Skin epidermis (tissue), 12 donors: ENCODE measurements around the gene OR2B6.
"Not testable (repeated sequence)": the region's sequence is repeated elsewhere in the genome, so short reads cannot be mapped to it uniquely, and the experiment has no call there.

ENCODE experiments used
- H3K27ac ChIP-seq, 21 experiments: fragments of 200-600 bp; sonication (generic) in 11 of 21; one replicate each; pipeline ENCODE4 v1.5.0; 2020; ENCODE audit warnings: mild to moderate bottlenecking in 3 of 21, inconsistent platforms in 2 of 21, moderate library complexity in 2 of 21
- H3K4me3 ChIP-seq, 7 experiments: fragments of 200-600 bp; sonication (generic) in 2 of 7; one replicate each; pipeline ENCODE4 v1.5.0; 2020; ENCODE audit warnings: inconsistent platforms in 2 of 7, mild to moderate bottlenecking in 2 of 7, moderate library complexity in 1 of 7

The OR2B6 gene

DNA sequence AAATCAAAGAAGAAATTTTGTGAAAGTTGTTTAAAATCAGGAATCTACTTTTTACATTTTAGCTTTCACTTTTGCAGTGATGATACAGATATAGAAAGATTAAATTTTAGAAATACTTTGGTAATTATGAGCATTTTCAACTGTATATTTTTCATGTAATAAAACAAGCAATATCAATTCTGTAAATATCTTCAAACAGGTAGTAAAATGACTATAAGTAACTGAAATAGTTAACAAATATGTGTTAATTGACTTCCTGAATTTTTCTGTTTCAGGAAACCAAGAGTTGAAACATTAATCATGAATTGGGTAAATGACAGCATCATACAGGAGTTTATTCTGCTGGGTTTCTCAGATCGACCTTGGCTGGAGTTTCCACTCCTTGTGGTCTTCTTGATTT, at the start of gene OR2B6:
TSS of gene OR2B6 (plus strand) at position 301 of the 400 bp plus-strand sequence. CDS start at position 301, 0 bp downstream.
- H3K4me3 ChIP-seq = no peak within 1 kb of the TSS

DNA sequence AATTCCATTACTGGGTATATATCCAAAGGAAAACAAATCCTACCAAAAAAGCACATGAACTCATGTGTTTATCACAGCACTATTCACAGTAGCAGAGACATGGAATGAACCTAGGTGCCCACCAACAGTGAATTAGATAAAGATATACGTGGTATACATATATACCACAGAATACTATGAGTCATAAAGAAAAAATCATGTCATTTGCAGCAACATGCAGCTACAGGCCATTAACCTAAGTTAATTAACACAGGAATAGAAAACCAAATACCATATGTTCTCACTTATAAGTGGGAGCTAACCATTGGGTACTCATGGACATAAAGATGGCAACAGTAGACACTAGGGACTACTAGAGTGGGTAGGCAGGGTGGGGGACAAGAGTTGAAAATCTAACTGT, 49.0 kb upstream of the OR2B6 start:
- Histone ChIP-seq H3K27ac (no peak overlapping the region), H3K4me3 (no peak overlapping the region)

More for the DNA sequence above, at the start of gene OR2B6:
- no peak within 1 kb of the TSS for H3K27ac ChIP-seq

DNA sequence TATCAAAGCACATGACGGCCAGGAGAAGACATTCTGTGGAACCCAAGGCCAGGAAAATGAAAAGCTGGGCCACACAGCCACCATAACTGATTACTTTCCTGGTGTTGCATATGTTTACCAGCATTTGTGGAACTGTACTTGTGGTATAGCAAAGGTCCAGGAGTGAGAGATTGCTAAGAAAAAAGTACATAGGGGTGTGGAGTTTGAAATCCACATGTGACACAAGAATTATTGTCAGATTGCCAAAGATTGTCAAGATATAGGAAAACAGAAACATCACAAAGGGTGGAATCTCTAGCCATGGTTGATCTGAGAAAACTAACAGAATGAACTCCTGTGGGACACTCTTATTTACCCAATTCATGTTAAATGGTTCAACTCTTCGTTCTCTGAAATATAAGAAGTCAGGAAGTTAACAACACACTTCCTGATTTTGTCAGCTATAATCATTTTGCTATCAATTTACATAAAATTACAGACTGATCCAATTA, 45.0 kb upstream of the OR2B6 start, which contains the start of gene OR2B2:
TSS of gene OR2B2 (minus strand) at position 441 of the 491 bp plus-strand sequence. CDS start at position 364, 77 bp downstream.
- no peak within 1 kb of the TSS for H3K4me3 ChIP-seq
- H3K27ac ChIP-seq = no peak within 1 kb of the TSS

DNA sequence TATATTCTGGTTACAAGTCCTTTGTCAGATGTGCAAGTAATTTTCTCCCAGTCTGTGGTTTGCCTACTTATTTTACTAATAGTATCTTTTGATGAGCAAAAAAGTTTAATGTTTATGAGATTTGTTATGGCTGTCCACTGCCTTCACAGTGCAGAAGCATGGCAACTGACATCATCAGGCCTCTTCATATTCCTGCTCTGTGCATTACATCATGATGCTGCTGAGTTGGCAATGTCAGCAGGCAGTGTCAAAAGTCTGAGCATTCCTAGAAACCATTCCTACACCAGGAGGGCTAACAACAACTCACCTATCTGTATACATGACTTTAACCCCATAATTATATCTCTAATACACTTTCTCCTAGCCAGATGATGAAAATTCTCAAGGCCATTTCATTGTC, 34.1 kb upstream of the OR2B6 start:
- no peak overlapping the region for H3K4me3 ChIP-seq

DNA sequence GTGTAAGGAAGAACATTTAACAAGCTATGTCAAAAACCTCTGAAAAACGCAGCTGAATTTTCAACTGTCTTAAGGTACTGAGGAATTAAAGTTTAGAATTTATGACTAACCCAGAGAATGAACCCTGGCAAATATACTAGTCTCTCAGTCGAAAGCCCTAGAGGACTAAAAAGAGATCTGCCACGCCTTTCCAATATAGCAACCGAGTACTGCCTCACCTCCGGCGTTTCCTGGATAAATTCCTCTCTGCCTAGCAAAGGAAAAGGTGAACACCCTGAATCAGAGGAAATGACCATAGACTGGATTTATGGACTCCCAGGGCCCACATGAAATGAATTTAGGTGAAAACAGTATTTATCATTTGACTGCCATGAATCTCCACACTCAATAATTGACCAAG, 32.9 kb upstream of the OR2B6 start:
- H3K4me3 ChIP-seq = no peak overlapping the region
- no peak overlapping the region for H3K27ac ChIP-seq

More for the DNA sequence above, 34.1 kb upstream of the OR2B6 start:
- H3K27ac ChIP-seq = no peak overlapping the region

DNA sequence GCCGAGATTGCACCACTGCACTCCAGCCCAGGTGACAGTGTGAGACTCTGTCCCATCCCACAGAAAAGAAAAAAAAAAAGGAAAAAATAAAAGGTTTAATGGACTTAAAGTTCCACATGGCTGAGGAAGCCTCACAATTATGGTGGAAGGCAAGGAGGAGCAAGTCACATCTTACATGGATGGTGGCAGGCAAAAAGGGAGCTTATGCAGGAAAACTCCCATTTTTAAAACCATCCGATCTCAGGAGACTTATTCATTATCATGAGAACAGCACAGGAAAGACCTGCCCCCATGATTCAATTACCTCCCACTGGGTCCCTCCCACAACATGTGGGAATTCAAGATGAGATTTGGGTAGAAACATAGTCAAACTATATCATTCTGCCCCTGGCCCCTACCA, 29.0 kb upstream of the OR2B6 start:
- H3K4me3 ChIP-seq, H3K27ac ChIP-seq: not testable (repeated sequence)

DNA sequence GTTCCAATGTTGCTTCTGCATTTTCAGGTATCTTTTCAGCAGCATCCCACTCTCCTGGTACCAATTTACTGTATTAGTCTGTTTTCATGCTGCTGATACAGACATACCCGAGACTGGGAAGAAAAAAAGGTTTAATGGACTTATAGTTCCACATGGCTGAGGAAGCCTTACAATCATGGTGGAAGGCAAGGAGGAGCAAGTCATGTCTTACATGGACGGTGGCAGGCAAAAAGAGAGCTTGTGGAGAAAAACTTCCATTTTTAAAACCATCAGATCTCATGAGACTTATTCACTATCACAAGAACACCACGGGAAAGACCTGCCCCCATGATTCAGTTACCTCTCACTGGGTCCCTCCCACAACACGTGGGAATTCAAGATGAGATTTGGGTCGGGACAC, 27.1 kb upstream of the OR2B6 start:
- not testable (repeated sequence) for H3K4me3 ChIP-seq, H3K27ac ChIP-seq

DNA sequence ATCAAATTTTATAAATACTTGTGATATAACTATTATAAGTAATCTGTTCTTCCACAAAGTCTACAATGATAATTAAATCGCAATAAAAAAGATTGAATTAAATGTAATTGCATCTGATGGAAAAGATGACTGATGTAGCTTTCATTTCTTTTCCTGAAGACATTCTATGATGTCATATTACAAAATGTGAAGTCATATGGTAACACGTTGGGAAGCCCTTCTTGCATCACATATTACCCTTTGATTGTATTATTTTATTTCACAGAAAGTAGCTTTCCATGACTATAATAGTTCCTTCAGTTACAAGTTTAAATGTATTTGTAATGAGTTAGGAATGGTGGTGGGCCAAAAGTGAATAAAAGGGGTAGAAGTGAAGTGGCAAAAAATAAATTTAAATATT, 25.8 kb upstream of the OR2B6 start:
- Histone ChIP-seq H3K27ac (no peak overlapping the region), H3K4me3 (no peak overlapping the region)

DNA sequence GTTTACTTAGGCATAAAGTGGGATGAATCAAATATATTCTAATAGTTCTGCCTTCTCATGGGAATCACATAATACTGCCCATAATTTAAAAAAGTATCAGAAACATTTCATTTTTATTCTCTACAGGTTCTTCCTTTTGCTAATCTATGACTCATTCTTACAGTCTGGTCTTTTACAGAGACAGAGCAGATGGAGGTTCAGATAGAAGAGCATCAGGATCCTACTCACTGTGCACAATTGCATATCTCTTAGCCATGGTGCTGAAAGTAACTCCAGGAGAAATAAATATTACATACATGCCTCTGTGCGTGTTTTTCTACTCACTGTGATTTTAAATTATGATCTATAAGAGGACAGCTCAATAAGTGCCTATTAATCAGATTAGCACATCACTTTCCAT, 16.3 kb upstream of the OR2B6 start:
- Histone ChIP-seq H3K4me3 (no peak overlapping the region), H3K27ac (no peak overlapping the region)

DNA sequence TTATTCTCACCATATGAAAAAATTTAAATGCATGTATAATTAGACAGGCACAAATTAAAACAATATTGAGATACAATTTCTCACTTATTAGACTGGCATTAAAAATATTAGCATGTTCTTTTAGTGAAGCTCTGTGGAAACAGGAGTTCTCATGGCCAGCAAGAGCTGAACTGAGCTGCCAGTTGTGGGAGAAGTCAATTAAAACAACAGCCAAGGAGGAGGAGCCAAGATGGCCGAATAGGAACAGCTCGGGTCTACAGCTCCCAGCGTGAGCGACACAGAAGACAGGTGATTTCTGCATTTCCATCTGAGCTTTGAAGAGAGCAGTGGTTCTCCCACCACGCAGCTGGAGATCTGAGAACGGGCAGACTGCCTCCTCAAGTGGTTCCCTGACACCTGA, 14.0 kb upstream of the OR2B6 start:
- H3K4me3 ChIP-seq, H3K27ac ChIP-seq: not testable (repeated sequence)

DNA sequence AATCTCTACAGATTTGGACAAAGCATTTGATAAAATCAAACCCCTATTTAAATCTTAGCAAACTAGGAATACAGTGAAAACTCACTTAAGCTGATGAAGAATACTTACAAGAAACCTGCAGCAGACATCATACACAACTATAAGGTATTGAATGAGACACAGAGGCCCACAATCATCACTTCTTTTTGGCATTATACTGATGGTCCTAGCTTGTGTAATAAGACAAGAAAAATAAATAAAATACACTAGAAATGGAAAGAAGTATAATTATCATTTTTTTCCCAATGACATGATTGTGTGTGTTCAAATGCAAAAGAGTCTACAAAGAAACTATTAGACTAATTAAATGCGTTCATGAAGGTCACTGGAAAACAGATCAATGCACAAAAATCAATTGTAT, 8.8 kb upstream of the OR2B6 start:
- no peak overlapping the region for H3K27ac ChIP-seq
- no peak overlapping the region for H3K4me3 ChIP-seq

DNA sequence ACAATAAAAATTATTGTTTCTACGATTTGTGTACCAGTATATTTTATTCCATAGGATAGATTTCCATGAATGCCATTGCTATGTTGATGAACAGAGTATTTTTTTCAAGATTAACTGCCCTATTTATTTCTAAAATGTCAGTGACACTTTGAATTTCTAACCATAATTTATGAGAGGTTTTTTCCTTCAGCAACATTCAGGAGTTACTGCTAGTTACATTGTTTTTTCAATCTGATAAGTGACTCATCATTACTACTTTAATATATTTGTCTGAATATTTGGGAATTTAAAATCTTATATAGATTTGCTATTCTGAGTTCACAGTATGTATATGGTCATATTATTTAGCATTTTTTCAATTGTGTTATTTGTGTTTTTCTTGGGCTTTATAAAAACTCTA, 6.0 kb upstream of the OR2B6 start:
- Histone ChIP-seq H3K27ac (no peak overlapping the region), H3K4me3 (no peak overlapping the region)

DNA sequence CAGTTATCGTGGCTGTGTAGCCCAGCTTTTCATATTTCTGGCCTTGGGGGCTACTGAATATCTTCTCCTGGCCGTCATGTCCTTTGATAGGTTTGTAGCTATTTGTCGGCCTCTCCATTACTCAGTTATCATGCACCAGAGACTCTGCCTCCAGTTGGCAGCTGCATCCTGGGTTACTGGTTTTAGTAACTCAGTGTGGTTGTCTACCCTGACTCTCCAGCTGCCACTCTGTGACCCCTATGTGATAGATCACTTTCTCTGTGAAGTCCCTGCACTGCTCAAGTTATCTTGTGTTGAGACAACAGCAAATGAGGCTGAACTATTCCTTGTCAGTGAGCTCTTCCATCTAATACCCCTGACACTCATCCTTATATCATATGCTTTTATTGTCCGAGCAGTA, 475 bp downstream of the OR2B6 start:
- Histone ChIP-seq H3K4me3 (no peak overlapping the region), H3K27ac (no peak overlapping the region)

DNA sequence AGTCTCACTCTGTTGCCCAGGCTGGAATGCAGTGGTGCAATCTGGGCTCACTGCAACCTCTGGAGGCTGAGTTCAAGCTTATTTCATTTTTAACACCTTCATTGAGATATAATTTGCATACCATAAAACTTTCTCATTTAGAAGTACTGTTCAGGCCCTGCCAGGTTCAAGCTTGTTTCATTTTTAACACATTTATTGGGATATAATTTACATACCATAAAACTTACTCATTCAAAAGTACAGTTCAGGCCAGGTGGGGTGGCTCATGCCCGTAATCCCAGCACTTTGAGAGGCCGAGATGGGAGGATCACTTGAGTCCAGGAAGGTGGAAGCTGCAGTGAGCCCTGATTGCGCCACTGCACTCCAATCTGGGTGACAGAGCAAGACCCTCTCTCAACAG, 5.5 kb downstream of the OR2B6 start:
- Histone ChIP-seq H3K27ac (no peak overlapping the region), H3K4me3 (no peak overlapping the region)

DNA sequence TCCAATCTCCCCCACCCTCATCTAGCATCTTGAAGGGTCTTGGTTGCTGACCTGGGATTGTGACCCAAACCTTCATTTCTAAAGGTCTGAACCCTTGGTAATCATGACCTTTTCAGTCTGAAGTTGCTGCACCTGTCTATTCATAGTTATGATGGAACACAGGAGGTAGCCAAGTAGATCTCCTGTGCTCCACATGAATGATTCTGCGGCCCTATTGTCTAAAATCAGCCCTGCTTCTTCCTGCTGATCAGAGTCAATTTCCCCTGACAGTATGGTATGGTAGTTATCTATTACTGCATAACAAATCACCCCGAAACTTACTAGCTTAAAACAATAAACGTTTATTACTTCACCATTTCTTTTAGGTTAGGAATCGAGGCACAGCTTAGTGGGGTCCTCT, 9.0 kb downstream of the OR2B6 start:
- Histone ChIP-seq H3K27ac (no peak overlapping the region), H3K4me3 (no peak overlapping the region)

DNA sequence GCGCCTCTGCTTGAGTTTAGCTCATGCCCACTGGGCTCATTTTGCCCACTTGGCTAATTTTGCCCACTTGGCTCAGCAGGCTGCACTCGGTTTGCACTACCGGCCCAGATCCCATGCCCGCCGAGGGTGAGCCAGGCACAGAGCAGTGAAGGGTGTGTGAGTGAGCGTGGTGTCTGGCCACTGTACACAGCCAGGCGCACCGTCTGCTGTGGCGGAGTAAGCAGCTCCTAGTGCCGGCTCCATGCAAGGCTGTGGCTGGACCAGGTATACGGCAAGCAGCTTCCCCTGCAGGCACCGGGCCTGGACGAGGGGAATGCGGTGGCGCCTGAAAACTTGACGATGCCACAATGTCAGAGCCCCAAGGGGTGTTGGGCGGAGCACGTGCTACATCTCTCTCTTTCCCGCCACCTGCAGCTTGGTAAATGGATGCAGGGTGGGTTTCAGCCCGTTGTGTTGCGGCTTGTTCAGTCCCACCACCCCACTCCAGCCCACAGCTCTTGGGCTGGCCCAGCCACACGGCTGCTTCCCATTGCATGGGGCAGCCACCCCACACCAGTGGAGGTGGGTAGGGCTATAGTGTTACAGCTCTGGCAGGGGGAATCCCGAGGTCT, 9.9 kb downstream of the OR2B6 start:
- Histone ChIP-seq H3K27ac (no peak overlapping the region), H3K4me3 (no peak overlapping the region)

DNA sequence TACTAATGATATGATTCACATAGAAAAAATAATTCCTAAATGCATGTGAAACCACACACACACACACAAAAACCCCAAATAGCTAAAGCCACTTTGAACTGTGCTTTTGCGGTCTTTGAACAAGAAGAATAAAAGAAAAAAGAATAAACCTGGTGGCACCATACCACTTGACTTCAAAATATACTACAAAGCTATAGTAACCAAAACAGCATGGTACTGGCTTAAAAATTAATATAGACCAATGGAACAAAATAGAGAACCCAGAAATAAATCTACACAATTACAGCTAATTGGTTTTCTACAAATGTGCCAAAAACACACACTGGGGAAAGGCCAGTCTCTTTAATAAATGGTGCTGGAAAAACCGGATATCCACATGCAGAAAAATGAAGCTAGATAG, 13.4 kb downstream of the OR2B6 start:
- H3K27ac ChIP-seq = no peak overlapping the region
- no peak overlapping the region for H3K4me3 ChIP-seq

DNA sequence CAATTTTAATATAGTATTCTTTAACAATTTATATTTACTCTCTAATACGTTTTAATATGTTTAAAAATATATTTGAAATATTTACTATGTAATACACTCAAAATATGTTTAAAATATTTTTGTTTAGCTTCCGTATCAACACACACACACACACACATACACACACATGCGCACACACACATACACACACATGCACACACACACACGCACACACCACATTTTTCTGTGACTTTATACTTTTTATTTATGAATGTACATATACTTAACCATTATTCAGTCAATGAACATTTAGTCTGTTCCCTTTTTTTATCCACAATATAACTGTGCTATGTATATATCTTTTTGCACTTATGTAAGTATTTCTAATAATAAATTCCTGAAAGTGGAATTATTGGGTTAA, 15.7 kb downstream of the OR2B6 start:
- H3K4me3 ChIP-seq = no peak overlapping the region
- no peak overlapping the region for H3K27ac ChIP-seq

DNA sequence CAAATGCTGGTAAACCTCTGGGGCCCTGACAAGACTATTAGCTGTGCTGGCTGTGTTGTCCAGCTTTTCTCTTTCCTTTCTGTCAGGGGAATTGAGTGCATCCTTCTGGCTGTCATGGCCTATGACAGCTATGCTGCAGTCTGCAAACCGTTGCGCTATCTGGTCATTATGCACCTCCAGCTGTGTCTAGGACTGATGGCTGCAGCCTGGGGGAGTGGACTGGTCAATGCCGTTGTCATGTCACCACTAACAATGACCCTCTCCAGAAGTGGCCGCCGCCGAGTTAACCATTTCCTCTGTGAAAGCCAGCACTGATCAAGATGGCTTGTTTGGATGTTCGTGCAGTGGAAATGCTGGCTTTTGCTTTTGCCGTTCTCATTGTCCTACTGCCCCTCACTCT, 20.3 kb downstream of the OR2B6 start:
- H3K27ac ChIP-seq = no peak overlapping the region
- no peak overlapping the region for H3K4me3 ChIP-seq

DNA sequence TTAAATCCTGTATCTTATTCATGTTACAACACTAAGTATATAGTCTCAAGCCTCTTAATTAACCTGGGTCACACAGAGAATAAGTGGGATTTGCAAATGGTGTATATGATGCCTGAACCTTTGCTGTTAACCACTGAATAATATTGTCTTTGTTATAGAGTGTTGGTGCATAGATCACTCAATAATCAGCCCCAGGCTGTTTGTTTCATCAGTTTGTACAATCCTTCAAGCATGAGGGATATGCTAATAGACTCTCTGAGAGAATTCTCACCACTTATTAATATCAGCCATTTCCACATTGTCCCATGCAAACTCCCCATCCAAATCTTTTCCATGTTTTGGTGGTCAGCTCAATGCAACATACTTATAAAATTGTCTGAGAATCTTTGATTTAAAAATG, 21.7 kb downstream of the OR2B6 start:
- H3K4me3 ChIP-seq = no peak overlapping the region
- no peak overlapping the region for H3K27ac ChIP-seq

DNA sequence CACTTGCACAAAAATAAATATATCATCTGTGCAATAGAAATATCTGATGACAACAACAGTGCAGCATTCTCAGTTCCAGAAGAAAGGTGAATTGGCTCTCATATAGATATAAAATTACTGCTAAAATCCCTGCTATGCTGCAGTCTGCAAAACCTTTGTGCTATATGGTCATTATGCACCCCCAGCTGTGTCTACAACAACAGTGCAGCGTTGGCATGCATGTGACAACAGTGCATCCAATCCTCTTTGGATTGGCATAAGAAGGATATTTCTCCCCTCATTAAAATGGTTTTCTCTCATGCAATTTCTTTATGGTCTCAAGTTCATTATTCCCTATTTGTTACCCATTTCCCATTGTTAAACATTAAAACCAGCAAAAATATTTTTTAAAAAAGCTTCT, 23.1 kb downstream of the OR2B6 start:
- no peak overlapping the region for H3K27ac ChIP-seq
- H3K4me3 ChIP-seq = no peak overlapping the region
